WTC11 (cell line): Measurements from ENCODE around the gene LRR1. TPM values are rescaled to one million over a fixed set of nuclear protein-coding genes. Genes with fewer than 3 reads are reported as not detected.

Experiments
- CREB1 ChIP-seq: sonication (generic); formaldehyde crosslinking; IDR thresholded peaks from 2 replicates; pipeline ENCODE4 v1.8.0; 2023; ENCODE audit warnings: mild to moderate bottlenecking, missing genetic modification reagents
- ELF4 ChIP-seq: sonication (generic); formaldehyde crosslinking; IDR thresholded peaks from 2 replicates; pipeline ENCODE4 v1.8.1; 2022; ENCODE audit warnings: low read depth, mild to moderate bottlenecking, moderate library complexity, missing genetic modification reagents
- ETV6 ChIP-seq: sonication (generic); formaldehyde crosslinking; IDR thresholded peaks from 2 replicates; pipeline ENCODE4 v1.8.1; 2022; ENCODE audit warnings: mild to moderate bottlenecking, missing genetic modification reagents
- FOXJ3 ChIP-seq: sonication (generic); formaldehyde crosslinking; IDR thresholded peaks from 2 replicates; pipeline ENCODE4 v1.9.0; 2021; ENCODE audit warnings: missing genetic modification reagents, mild to moderate bottlenecking, borderline replicate concordance
- FOXK1 ChIP-seq: sonication (generic); formaldehyde crosslinking; IDR thresholded peaks from 2 replicates; pipeline ENCODE4 v1.8.0; 2022; ENCODE audit warnings: mild to moderate bottlenecking, moderate library complexity, missing genetic modification reagents
- NFATC4 ChIP-seq: fragments of 250-450 bp; sonication (Bioruptor Pico); IDR thresholded peaks from 2 replicates; pipeline ENCODE4 v1.9.0; 2021; ENCODE audit warnings: mild to moderate bottlenecking
- NFYB ChIP-seq: sonication (generic); formaldehyde crosslinking; conservative IDR thresholded peaks from 2 replicates; pipeline ENCODE4 v1.8.0; 2022; ENCODE audit warnings: low read depth, missing genetic modification reagents
- NR2C2 ChIP-seq: sonication (generic); formaldehyde crosslinking; IDR thresholded peaks from 2 replicates; pipeline ENCODE4 v1.8.0; 2022; ENCODE audit warnings: mild to moderate bottlenecking, missing genetic modification reagents
- OVOL2 ChIP-seq: fragments of 250-450 bp; sonication (Bioruptor Pico); IDR thresholded peaks from 2 replicates; pipeline ENCODE4 v1.9.0; 2021; ENCODE audit warnings: mild to moderate bottlenecking, borderline replicate concordance
- PRRX2 ChIP-seq: fragments of 250-450 bp; sonication (Bioruptor Pico); IDR thresholded peaks from 2 replicates; pipeline ENCODE4 v1.8.0; 2021; ENCODE audit warnings: mild to moderate bottlenecking
- TCF7 ChIP-seq: sonication (generic); formaldehyde crosslinking; IDR thresholded peaks from 2 replicates; pipeline ENCODE4 v1.8.0; 2022; ENCODE audit warnings: mild to moderate bottlenecking, low read depth, missing genetic modification reagents, moderate library complexity
- TEAD1 ChIP-seq: sonication (generic); formaldehyde crosslinking; IDR thresholded peaks from 2 replicates; pipeline ENCODE4 v1.8.0; 2022; ENCODE audit warnings: mild to moderate bottlenecking, missing genetic modification reagents
- ZBTB21 ChIP-seq: sonication (generic); formaldehyde crosslinking; IDR thresholded peaks from 2 replicates; pipeline ENCODE4 v1.8.1; 2023; ENCODE audit warnings: mild to moderate bottlenecking, missing genetic modification reagents, borderline replicate concordance
- ZNF138 ChIP-seq: sonication (generic); formaldehyde crosslinking; conservative IDR thresholded peaks from 2 replicates; pipeline ENCODE4 v1.8.1; 2022; ENCODE audit warnings: mild to moderate bottlenecking, moderate library complexity, missing genetic modification reagents
- ZNF219 ChIP-seq: sonication (generic); formaldehyde crosslinking; IDR thresholded peaks from 2 replicates; pipeline ENCODE4 v1.8.0; 2023; ENCODE audit warnings: missing genetic modification reagents, mild to moderate bottlenecking, borderline replicate concordance
- ZNF317 ChIP-seq: sonication (generic); formaldehyde crosslinking; IDR thresholded peaks from 2 replicates; pipeline ENCODE4 v1.8.1; 2023; ENCODE audit warnings: low read depth, mild to moderate bottlenecking, moderate library complexity, missing genetic modification reagents, borderline replicate concordance
- ZNF423 ChIP-seq: fragments of 250-450 bp; sonication (Bioruptor Pico); IDR thresholded peaks from 2 replicates; pipeline ENCODE4 v2.1.2; 2022; ENCODE audit warnings: mild to moderate bottlenecking, moderate library complexity
- ZNF671 ChIP-seq: fragments of 250-450 bp; sonication (Bioruptor Pico); IDR thresholded peaks from 2 replicates; pipeline ENCODE4 v1.8.0; 2021; ENCODE audit warnings: mild to moderate bottlenecking
- total RNA-seq: library from RNA; stranded (reverse); gene quantifications from 3 replicates; pipeline ENCODE4 v1.2.3, GENCODE V29; 2021
- TF ChIP-seq, protein P1 (sequence below): sonication (generic); formaldehyde crosslinking; IDR thresholded peaks from 2 replicates; pipeline ENCODE4 v1.8.1; 2022; ENCODE audit warnings: mild to moderate bottlenecking, missing genetic modification reagents, moderate library complexity, borderline replicate concordance
- TF ChIP-seq, protein P2 (sequence below): sonication (generic); formaldehyde crosslinking; conservative IDR thresholded peaks from 2 replicates; pipeline ENCODE4 v1.8.1; 2023; ENCODE audit warnings: mild to moderate bottlenecking, low read depth, missing genetic modification reagents, moderate library complexity
- TF ChIP-seq, protein P3 (sequence below): fragments of 200-600 bp; IDR thresholded peaks from 2 replicates; pipeline ENCODE4 v1.8.0; 2022; ENCODE audit warnings: antibody characterized with exemption
- TF ChIP-seq, protein P4 (sequence below): sonication (generic); formaldehyde crosslinking; conservative IDR thresholded peaks from 2 replicates; pipeline ENCODE4 v1.8.1; 2022; ENCODE audit warnings: mild to moderate bottlenecking, missing genetic modification reagents
- TF ChIP-seq, protein P5 (sequence below): sonication (generic); formaldehyde crosslinking; IDR thresholded peaks from 2 replicates; pipeline ENCODE4 v1.8.0; 2022; ENCODE audit warnings: mild to moderate bottlenecking, missing genetic modification reagents
- TF ChIP-seq, protein P6 (sequence below): sonication (generic); formaldehyde crosslinking; IDR thresholded peaks from 2 replicates; pipeline ENCODE4 v1.8.1; 2023; ENCODE audit warnings: mild to moderate bottlenecking, missing genetic modification reagents
- TF ChIP-seq, protein P7 (sequence below): sonication (generic); formaldehyde crosslinking; IDR thresholded peaks from 2 replicates; pipeline ENCODE4 v1.8.0; 2023; ENCODE audit warnings: missing genetic modification reagents, mild to moderate bottlenecking, borderline replicate concordance

Gene LRR1
- total RNA-seq, 1 experiment from 2014 or later, result 42.6 TPM

DNA sequence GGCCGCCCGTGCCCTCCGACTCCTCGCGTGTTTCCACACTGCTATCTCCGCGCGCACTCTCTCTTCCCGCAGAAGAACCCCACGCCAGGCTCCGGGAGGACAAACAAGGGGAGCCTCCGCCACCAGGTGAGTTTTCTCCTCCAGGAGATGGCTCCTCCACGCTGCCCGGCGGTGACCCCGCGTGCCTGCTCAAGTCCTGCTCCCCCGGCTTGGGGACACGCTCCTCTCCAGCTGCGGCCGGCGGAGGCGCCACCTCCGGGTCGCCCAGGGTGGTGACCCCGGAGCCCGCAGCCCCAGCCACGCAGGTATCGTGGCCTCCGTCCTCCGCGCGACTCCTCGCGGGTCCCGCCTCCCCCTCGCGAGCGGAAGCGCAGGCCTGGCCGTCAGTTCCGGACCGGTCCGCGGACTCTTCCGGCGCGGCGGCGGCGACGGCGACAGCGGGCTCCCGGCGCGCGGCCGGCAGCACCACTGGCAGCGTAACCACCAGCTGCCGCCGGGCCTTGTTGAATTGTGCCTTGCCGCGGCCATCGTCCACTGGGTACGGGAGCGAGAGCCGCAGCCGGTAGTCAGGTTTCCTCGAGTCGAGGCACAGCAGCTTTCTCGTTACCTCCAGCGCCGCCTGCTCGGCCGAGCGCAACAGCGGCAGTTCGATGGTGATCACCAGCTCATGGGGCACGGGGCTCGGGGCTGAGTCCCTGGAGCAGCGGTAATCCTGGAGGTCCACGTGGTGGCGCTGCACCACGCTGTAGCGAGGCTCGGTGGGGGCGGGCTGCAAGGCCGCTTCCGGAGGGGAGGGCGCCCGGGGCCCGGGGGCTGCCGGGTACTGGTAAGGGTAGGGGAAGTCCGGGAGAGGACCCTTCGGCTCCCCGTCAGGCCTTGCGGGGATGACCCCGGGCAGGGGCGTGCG, 35.2 kb downstream of the LRR1 start (continued):
- no peak for TF ChIP-seq OVOL2 (CRISPR knock-in tag)
- TF ChIP-seq CREB1, result no peak
- TF ChIP-seq, protein P1, sequence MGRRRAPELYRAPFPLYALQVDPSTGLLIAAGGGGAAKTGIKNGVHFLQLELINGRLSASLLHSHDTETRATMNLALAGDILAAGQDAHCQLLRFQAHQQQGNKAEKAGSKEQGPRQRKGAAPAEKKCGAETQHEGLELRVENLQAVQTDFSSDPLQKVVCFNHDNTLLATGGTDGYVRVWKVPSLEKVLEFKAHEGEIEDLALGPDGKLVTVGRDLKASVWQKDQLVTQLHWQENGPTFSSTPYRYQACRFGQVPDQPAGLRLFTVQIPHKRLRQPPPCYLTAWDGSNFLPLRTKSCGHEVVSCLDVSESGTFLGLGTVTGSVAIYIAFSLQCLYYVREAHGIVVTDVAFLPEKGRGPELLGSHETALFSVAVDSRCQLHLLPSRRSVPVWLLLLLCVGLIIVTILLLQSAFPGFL, result 0 out of 2 replicates have a peak, but pooled peaks have one; percentile 40
- no peak; the same call in 1 of the 2 replicates for TF ChIP-seq NFYB (CRISPR knock-in tag)
- TF ChIP-seq FOXJ3 (CRISPR knock-in tag), result no peak
- TF ChIP-seq, protein P2, sequence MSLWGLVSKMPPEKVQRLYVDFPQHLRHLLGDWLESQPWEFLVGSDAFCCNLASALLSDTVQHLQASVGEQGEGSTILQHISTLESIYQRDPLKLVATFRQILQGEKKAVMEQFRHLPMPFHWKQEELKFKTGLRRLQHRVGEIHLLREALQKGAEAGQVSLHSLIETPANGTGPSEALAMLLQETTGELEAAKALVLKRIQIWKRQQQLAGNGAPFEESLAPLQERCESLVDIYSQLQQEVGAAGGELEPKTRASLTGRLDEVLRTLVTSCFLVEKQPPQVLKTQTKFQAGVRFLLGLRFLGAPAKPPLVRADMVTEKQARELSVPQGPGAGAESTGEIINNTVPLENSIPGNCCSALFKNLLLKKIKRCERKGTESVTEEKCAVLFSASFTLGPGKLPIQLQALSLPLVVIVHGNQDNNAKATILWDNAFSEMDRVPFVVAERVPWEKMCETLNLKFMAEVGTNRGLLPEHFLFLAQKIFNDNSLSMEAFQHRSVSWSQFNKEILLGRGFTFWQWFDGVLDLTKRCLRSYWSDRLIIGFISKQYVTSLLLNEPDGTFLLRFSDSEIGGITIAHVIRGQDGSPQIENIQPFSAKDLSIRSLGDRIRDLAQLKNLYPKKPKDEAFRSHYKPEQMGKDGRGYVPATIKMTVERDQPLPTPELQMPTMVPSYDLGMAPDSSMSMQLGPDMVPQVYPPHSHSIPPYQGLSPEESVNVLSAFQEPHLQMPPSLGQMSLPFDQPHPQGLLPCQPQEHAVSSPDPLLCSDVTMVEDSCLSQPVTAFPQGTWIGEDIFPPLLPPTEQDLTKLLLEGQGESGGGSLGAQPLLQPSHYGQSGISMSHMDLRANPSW (CRISPR knock-in tag), result no peak
- TF ChIP-seq, protein P3, sequence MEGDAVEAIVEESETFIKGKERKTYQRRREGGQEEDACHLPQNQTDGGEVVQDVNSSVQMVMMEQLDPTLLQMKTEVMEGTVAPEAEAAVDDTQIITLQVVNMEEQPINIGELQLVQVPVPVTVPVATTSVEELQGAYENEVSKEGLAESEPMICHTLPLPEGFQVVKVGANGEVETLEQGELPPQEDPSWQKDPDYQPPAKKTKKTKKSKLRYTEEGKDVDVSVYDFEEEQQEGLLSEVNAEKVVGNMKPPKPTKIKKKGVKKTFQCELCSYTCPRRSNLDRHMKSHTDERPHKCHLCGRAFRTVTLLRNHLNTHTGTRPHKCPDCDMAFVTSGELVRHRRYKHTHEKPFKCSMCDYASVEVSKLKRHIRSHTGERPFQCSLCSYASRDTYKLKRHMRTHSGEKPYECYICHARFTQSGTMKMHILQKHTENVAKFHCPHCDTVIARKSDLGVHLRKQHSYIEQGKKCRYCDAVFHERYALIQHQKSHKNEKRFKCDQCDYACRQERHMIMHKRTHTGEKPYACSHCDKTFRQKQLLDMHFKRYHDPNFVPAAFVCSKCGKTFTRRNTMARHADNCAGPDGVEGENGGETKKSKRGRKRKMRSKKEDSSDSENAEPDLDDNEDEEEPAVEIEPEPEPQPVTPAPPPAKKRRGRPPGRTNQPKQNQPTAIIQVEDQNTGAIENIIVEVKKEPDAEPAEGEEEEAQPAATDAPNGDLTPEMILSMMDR, result peak; percentile 79
- no peak for TF ChIP-seq ZNF671 (CRISPR knock-in tag)
- TF ChIP-seq, protein P4, sequence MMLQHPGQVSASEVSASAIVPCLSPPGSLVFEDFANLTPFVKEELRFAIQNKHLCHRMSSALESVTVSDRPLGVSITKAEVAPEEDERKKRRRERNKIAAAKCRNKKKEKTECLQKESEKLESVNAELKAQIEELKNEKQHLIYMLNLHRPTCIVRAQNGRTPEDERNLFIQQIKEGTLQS, result 0 out of 2 replicates have a peak, but pooled peaks have one; percentile 14
- TF ChIP-seq ZNF138 (CRISPR knock-in tag), result no peak
- TF ChIP-seq ETV6 (CRISPR knock-in tag), result no peak
- TF ChIP-seq, protein P5, sequence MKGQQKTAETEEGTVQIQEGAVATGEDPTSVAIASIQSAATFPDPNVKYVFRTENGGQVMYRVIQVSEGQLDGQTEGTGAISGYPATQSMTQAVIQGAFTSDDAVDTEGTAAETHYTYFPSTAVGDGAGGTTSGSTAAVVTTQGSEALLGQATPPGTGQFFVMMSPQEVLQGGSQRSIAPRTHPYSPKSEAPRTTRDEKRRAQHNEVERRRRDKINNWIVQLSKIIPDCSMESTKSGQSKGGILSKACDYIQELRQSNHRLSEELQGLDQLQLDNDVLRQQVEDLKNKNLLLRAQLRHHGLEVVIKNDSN (CRISPR knock-in tag), result peak; percentile 42; the same call in 1 of the 2 replicates
- TF ChIP-seq PRRX2, result no peak
- TF ChIP-seq TCF7 (CRISPR knock-in tag), result peak; percentile 79
- no peak for TF ChIP-seq ELF4
- peak; percentile 86 for TF ChIP-seq FOXK1
- no peak for TF ChIP-seq ZNF423
- TF ChIP-seq, protein P6, sequence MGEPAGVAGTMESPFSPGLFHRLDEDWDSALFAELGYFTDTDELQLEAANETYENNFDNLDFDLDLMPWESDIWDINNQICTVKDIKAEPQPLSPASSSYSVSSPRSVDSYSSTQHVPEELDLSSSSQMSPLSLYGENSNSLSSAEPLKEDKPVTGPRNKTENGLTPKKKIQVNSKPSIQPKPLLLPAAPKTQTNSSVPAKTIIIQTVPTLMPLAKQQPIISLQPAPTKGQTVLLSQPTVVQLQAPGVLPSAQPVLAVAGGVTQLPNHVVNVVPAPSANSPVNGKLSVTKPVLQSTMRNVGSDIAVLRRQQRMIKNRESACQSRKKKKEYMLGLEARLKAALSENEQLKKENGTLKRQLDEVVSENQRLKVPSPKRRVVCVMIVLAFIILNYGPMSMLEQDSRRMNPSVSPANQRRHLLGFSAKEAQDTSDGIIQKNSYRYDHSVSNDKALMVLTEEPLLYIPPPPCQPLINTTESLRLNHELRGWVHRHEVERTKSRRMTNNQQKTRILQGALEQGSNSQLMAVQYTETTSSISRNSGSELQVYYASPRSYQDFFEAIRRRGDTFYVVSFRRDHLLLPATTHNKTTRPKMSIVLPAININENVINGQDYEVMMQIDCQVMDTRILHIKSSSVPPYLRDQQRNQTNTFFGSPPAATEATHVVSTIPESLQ (CRISPR knock-in tag), result no peak
- TF ChIP-seq TEAD1, result peak; percentile 46
- TF ChIP-seq, protein P7, sequence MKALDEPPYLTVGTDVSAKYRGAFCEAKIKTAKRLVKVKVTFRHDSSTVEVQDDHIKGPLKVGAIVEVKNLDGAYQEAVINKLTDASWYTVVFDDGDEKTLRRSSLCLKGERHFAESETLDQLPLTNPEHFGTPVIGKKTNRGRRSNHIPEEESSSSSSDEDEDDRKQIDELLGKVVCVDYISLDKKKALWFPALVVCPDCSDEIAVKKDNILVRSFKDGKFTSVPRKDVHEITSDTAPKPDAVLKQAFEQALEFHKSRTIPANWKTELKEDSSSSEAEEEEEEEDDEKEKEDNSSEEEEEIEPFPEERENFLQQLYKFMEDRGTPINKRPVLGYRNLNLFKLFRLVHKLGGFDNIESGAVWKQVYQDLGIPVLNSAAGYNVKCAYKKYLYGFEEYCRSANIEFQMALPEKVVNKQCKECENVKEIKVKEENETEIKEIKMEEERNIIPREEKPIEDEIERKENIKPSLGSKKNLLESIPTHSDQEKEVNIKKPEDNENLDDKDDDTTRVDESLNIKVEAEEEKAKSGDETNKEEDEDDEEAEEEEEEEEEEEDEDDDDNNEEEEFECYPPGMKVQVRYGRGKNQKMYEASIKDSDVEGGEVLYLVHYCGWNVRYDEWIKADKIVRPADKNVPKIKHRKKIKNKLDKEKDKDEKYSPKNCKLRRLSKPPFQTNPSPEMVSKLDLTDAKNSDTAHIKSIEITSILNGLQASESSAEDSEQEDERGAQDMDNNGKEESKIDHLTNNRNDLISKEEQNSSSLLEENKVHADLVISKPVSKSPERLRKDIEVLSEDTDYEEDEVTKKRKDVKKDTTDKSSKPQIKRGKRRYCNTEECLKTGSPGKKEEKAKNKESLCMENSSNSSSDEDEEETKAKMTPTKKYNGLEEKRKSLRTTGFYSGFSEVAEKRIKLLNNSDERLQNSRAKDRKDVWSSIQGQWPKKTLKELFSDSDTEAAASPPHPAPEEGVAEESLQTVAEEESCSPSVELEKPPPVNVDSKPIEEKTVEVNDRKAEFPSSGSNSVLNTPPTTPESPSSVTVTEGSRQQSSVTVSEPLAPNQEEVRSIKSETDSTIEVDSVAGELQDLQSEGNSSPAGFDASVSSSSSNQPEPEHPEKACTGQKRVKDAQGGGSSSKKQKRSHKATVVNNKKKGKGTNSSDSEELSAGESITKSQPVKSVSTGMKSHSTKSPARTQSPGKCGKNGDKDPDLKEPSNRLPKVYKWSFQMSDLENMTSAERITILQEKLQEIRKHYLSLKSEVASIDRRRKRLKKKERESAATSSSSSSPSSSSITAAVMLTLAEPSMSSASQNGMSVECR (CRISPR knock-in tag), result no peak; the same call in 1 of the 2 replicates
- TF ChIP-seq ZNF219 (CRISPR knock-in tag), result no peak
- no peak; the same call in 1 of the 2 replicates for TF ChIP-seq ZBTB21 (CRISPR knock-in tag)
- no peak; the same call in 1 of the 2 replicates for TF ChIP-seq ZNF317 (CRISPR knock-in tag)
- no peak; the same call in none of the 2 replicates for TF ChIP-seq NR2C2 (CRISPR knock-in tag)
- 0 out of 2 replicates have a peak, but pooled peaks have one; percentile 21 for TF ChIP-seq NFATC4 (CRISPR knock-in tag)
